ENCODE data around the gene SLC35E1.

The SLC35E1 gene

GRCh38 chr19:16542910-16543472 is 29.2 kb downstream of the SLC35E1 start:
- in situ Hi-C loops (cut with HindIII; ENCODE audit: low pct_ligation_motif_present, low sequenced_read_pairs) = no loop called here
- DNase-seq = peak; percentile 11
- H3K36me3 ChIP-seq (replicated peaks) = peaks cover 18% of the 10 kb centered on the region
- H3K27ac ChIP-seq = peak overlapping the region; percentile 80
- no peaks in the 10 kb centered on the region for H3K27me3 ChIP-seq (replicated peaks)
- TF ChIP-seq CTCF (IDR thresholded peaks at IDR 0.05; ENCODE audit: low read depth, low read length, missing control alignments) = no peak
- peak overlapping the region; percentile 95 for H3K4me3 ChIP-seq (ENCODE audit: low read depth, low read length)

GRCh38 chr19:16542045-16542909 is 29.9 kb downstream of the SLC35E1 start, which contains the start of gene CHERP:
CHERP (minus strand) TSS chr19:16542437; CDS start chr19:16542378, 59 bp downstream.
- in situ Hi-C loops (cut with HindIII; ENCODE audit: low pct_ligation_motif_present, low sequenced_read_pairs) = no loop called here
- TF ChIP-seq CTCF (IDR thresholded peaks at IDR 0.05; ENCODE audit: low read depth, low read length, missing control alignments) = no peak
- H3K27me3 ChIP-seq (replicated peaks) = no peaks in the 10 kb centered on the region
- H3K27ac ChIP-seq = peak within 1 kb of the TSS; percentile 80
- peaks cover 18% of the 10 kb centered on the region for H3K36me3 ChIP-seq (replicated peaks)
- peak; percentile 83 for DNase-seq
- peak within 1 kb of the TSS; percentile 95 for H3K4me3 ChIP-seq (ENCODE audit: low read depth, low read length)

GRCh38 chr19:16541526-16542044 is 30.6 kb downstream of the SLC35E1 start:
- Histone ChIP-seq H3K36me3 (replicated peaks) (peaks cover 19% of the 10 kb centered on the region), H3K4me3 (ENCODE audit: low read depth, low read length) (peak overlapping the region; percentile 95), H3K27ac (peak overlapping the region; percentile 80), H3K27me3 (replicated peaks) (no peaks in the 10 kb centered on the region)
- TF ChIP-seq CTCF (IDR thresholded peaks at IDR 0.05; ENCODE audit: low read depth, low read length, missing control alignments) = no peak
- DNase-seq = peak; percentile 17
- in situ Hi-C loops (cut with HindIII; ENCODE audit: low pct_ligation_motif_present, low sequenced_read_pairs) = no loop called here

GRCh38 chr19:16540948-16541347 is 31.3 kb downstream of the SLC35E1 start:
- in situ Hi-C loops (cut with HindIII; ENCODE audit: low pct_ligation_motif_present, low sequenced_read_pairs) = no loop called here
- Histone ChIP-seq H3K27me3 (replicated peaks) (no peaks in the 10 kb centered on the region), H3K4me3 (ENCODE audit: low read depth, low read length) (peak overlapping the region; percentile 95), H3K36me3 (replicated peaks) (peaks cover 24% of the 10 kb centered on the region), H3K27ac (peak overlapping the region; percentile 80)
- TF ChIP-seq CTCF (IDR thresholded peaks at IDR 0.05; ENCODE audit: low read depth, low read length, missing control alignments) = no peak
- no peak for DNase-seq

- Histone ChIP-seq H3K27ac (no peak overlapping the region), H3K4me3 (ENCODE audit: low read depth, low read length) (no peak overlapping the region), H3K27me3 (replicated peaks) (no peaks in the 10 kb centered on the region), H3K36me3 (replicated peaks) (peaks cover 58% of the 10 kb centered on the region)
- no peak for TF ChIP-seq CTCF (IDR thresholded peaks at IDR 0.05; ENCODE audit: low read depth, low read length, missing control alignments)
- DNase-seq = no peak
- in situ Hi-C loops (cut with HindIII; ENCODE audit: low pct_ligation_motif_present, low sequenced_read_pairs) = no loop called here
Observed at GRCh38 chr19:16537111-16537510, 35.1 kb downstream of the SLC35E1 start.
